Chondrocyte (in vitro differentiated cells): ENCODE data around the gene ZFR2. TPM values are rescaled to one million over a fixed set of nuclear protein-coding genes. Genes with fewer than 3 reads are reported as not detected.

ENCODE experiments used
- DNase-seq: peaks from one replicate; pipeline ENCODE4 v3.0.0; 2021; ENCODE audit warnings: mixed read lengths, low spot score
- H3K27ac Mint-ChIP-seq: one replicate; pipeline ENCODE4 v1.8.0; 2021; ENCODE audit warnings: mild to moderate bottlenecking, moderate library complexity, mixed read lengths; ENCODE audit not compliant: unreplicated experiment
- H3K27me3 Mint-ChIP-seq: 2 replicates; pipeline ENCODE4 v1.8.0; 2021; ENCODE audit warnings: low read depth, mixed read lengths
- H3K36me3 Mint-ChIP-seq: 2 replicates; pipeline ENCODE4 v1.8.0; 2021; ENCODE audit warnings: low read depth, mixed read lengths
- H3K4me1 Mint-ChIP-seq: 2 replicates; pipeline ENCODE4 v1.8.0; 2021; ENCODE audit warnings: low read depth, mild to moderate bottlenecking, mixed read lengths
- H3K4me3 Mint-ChIP-seq: one replicate; pipeline ENCODE4 v1.8.0; 2021; ENCODE audit warnings: mild to moderate bottlenecking, moderate library complexity, mixed read lengths; ENCODE audit not compliant: unreplicated experiment
- H3K9me3 Mint-ChIP-seq: 2 replicates; pipeline ENCODE4 v1.8.0; 2021; ENCODE audit warnings: low read depth, mixed read lengths
- CTCF ChIP-seq: fragments of 200-600 bp; sonication (generic); IDR thresholded peaks from 2 replicates; pipeline ENCODE4 v1.5.0; 2021; ENCODE audit warnings: antibody characterized with exemption, mild to moderate bottlenecking, moderate library complexity
- total RNA-seq: library from RNA; stranded (reverse); gene quantifications from 3 replicates; pipeline ENCODE4 v1.2.1, GENCODE V29; 2021

The ZFR2 gene
- total RNA-seq, 1 donor from 2014 or later, result not detected

GRCh38 chr19:3803114-3803888 is 65.5 kb downstream of the ZFR2 start:
- no peak for DNase-seq
- H3K9me3 Mint-ChIP-seq, result no peaks in the 10 kb centered on the region
- H3K4me1 Mint-ChIP-seq, result peaks cover 7% of the 10 kb centered on the region
- H3K27me3 Mint-ChIP-seq, result peaks cover 26% of the 10 kb centered on the region
- TF ChIP-seq CTCF, result no peak
- H3K4me3 Mint-ChIP-seq, result no peak overlapping the region
- no peak overlapping the region for H3K27ac Mint-ChIP-seq
- H3K36me3 Mint-ChIP-seq, result no peaks in the 10 kb centered on the region

GRCh38 chr19:3801412-3802096 is 67.3 kb downstream of the ZFR2 start:
- Mint-ChIP-seq H3K9me3 (peaks cover 4% of the 10 kb centered on the region), H3K27me3 (peaks cover 31% of the 10 kb centered on the region), H3K4me3 (peak overlapping the region; percentile 38), H3K4me1 (peaks cover 7% of the 10 kb centered on the region), H3K36me3 (peaks cover 3% of the 10 kb centered on the region), H3K27ac (no peak overlapping the region)
- no peak for DNase-seq
- peak; percentile 67 for TF ChIP-seq CTCF

GRCh38 chr19:3800996-3801395 is 67.8 kb downstream of the ZFR2 start:
- Mint-ChIP-seq H3K9me3 (peaks cover 6% of the 10 kb centered on the region), H3K4me3 (no peak overlapping the region), H3K27me3 (peaks cover 32% of the 10 kb centered on the region)

GRCh38 chr19:3798137-3798536 is 70.7 kb downstream of the ZFR2 start:
- Mint-ChIP-seq H3K27me3 (peaks cover 34% of the 10 kb centered on the region), H3K27ac (no peak overlapping the region), H3K4me3 (no peak overlapping the region), H3K9me3 (peaks cover 6% of the 10 kb centered on the region), H3K4me1 (peaks cover 7% of the 10 kb centered on the region), H3K36me3 (peaks cover 3% of the 10 kb centered on the region)
- no peak for TF ChIP-seq CTCF
- no peak for DNase-seq

More at GRCh38 chr19:3800996-3801395, 67.8 kb downstream of the ZFR2 start:
- no peak for TF ChIP-seq CTCF
- Mint-ChIP-seq H3K4me1 (peaks cover 7% of the 10 kb centered on the region), H3K36me3 (peaks cover 3% of the 10 kb centered on the region), H3K27ac (no peak overlapping the region)
- no peak for DNase-seq

GRCh38 chr19:3796358-3796757 is 72.5 kb downstream of the ZFR2 start:
- Mint-ChIP-seq H3K9me3 (peaks cover 9% of the 10 kb centered on the region), H3K27ac (no peak overlapping the region), H3K4me3 (no peak overlapping the region), H3K36me3 (peaks cover 5% of the 10 kb centered on the region), H3K4me1 (peaks cover 3% of the 10 kb centered on the region), H3K27me3 (peaks cover 26% of the 10 kb centered on the region)
- TF ChIP-seq CTCF, result no peak
- no peak for DNase-seq
